Prostate gland (tissue), 2 donors: Measurements from ENCODE around the gene NPHS1. TPM values are rescaled to one million over a fixed set of nuclear protein-coding genes. Genes with fewer than 3 reads are reported as not detected.

Experiments used
- DNase-seq: peaks from one replicate; pipeline ENCODE4 v3.0.0-alpha.2; 2019; ENCODE audit warnings: low spot score
- H3K27ac ChIP-seq, 2 donors: fragments of 200-600 bp; sonication (generic); 2 replicates each; pipeline ENCODE4 v1.5.1; 2017 to 2019
- H3K27me3 ChIP-seq: fragments of 200-600 bp; sonication (generic); replicated peaks from 2 replicates; pipeline ENCODE4 v1.5.1; 2019; ENCODE audit not compliant: insufficient read depth
- H3K36me3 ChIP-seq, 2 donors: fragments of 200-600 bp; sonication (generic); 1 replicate in 1 of 2; 2 replicates in 1 of 2; pipeline versions ENCODE4 v1.5.1 to v1.8.1; 2017 to 2019
- H3K4me1 ChIP-seq: fragments of 200-600 bp; sonication (generic); replicated peaks from 2 replicates; pipeline ENCODE4 v1.5.1; 2019
- H3K4me3 ChIP-seq, 2 donors: fragments of 200-600 bp; sonication (generic); 2 replicates each; pipeline ENCODE4 v1.5.1; 2017 to 2019
- H3K9me3 ChIP-seq: fragments of 200-600 bp; sonication (generic); 2 replicates; pipeline ENCODE4 v1.5.1; 2017
- CTCF ChIP-seq, 4 experiments: fragments of 200-600 bp in 2 of 4; fragments of 450-650 bp in 2 of 4; sonication (generic) in 2 of 4; IDR thresholded peaks; 1 replicate in 3 of 4; 2 replicates in 1 of 4; pipeline ENCODE4 v1.5.1; 2016 to 2019; ENCODE audit warnings: antibody characterized with exemption in 4 of 4, mild to moderate bottlenecking in 2 of 4, moderate library complexity in 2 of 4
- POLR2A ChIP-seq: fragments of 450-650 bp; IDR thresholded peaks from one replicate; pipeline ENCODE4 v1.6.1; 2016; ENCODE audit warnings: antibody characterized with exemption, mild to moderate bottlenecking
- POLR2AphosphoS5 ChIP-seq: sonication (generic); formaldehyde crosslinking; IDR thresholded peaks from one replicate; pipeline ENCODE4 v1.6.1; 2017; ENCODE audit warnings: antibody characterized with exemption
- WGBS: methylation state at CpG from one replicate; pipeline ENCODE4 v1.1.5; 2018; 5-methylcytosine and 5-hydroxymethylcytosine counted together
- intact Hi-C: fragments of 100-400 bp; cut with DNase I; formaldehyde crosslinking; loops from one replicate; pipeline ENCODE4 v1.14.2; 2022
- total RNA-seq, 2 donors: library from RNA; depleted of rRNA; stranded (reverse); fragments of >200 nt; gene quantifications; one replicate each; pipeline ENCODE4 v1.1.0, GENCODE V29; 2016

NPHS1 gene
- total RNA-seq, 2 donors from 2014 or later = 0.23 TPM; not detected in 1

- Histone ChIP-seq H3K4me3 (no peak overlapping the region), H3K27me3 (peaks cover 13% of the 10 kb centered on the region), H3K36me3 (no peaks in the 10 kb centered on the region), H3K9me3 (no peaks in the 10 kb centered on the region), H3K27ac (no peak overlapping the region), H3K4me1 (peaks cover 3% of the 10 kb centered on the region)
- no peak for TF ChIP-seq CTCF (IDR thresholded peaks at IDR 0.05)
- TF ChIP-seq POLR2A = no peak
- TF ChIP-seq POLR2AphosphoS5 = no peak
- WGBS = 91% methylated on average over 18 of the region's 18 CpGs
- no peak for DNase-seq
- intact Hi-C loops = no loop called here
Measured at GRCh38 chr19:35848919-35849505, 3.3 kb downstream of the NPHS1 start.

GRCh38 chr19:35848486-35848885 lies 3.8 kb downstream of the NPHS1 start:
- intact Hi-C loops = no loop called here
- Histone ChIP-seq H3K4me3 (no peak overlapping the region), H3K27ac (no peak overlapping the region), H3K36me3 (no peaks in the 10 kb centered on the region), H3K27me3 (peaks cover 19% of the 10 kb centered on the region), H3K4me1 (peaks cover 3% of the 10 kb centered on the region), H3K9me3 (no peaks in the 10 kb centered on the region)
- WGBS = 74% methylated on average over 8 of the region's 8 CpGs
- DNase-seq = no peak
- no peak for TF ChIP-seq POLR2A
- no peak for TF ChIP-seq CTCF (IDR thresholded peaks at IDR 0.05)
- no peak for TF ChIP-seq POLR2AphosphoS5

- 79% methylated on average over 8 of the region's 8 CpGs for WGBS
- intact Hi-C loops = no loop called here
- no peak overlapping the region for H3K4me3 ChIP-seq
- peaks cover 3% of the 10 kb centered on the region for H3K4me1 ChIP-seq
- no peaks in the 10 kb centered on the region for H3K36me3 ChIP-seq
- TF ChIP-seq CTCF (IDR thresholded peaks at IDR 0.05) (no peak), POLR2AphosphoS5 (no peak), POLR2A (no peak)
- H3K27me3 ChIP-seq = peaks cover 20% of the 10 kb centered on the region
- no peak for DNase-seq
- no peak overlapping the region for H3K27ac ChIP-seq
- H3K9me3 ChIP-seq = no peaks in the 10 kb centered on the region
Measured at GRCh38 chr19:35847911-35848310, 4.4 kb downstream of the NPHS1 start.

GRCh38 chr19:35846038-35846668 lies 6.2 kb downstream of the NPHS1 start:
- Histone ChIP-seq H3K36me3 (no peaks in the 10 kb centered on the region), H3K27ac (no peak overlapping the region), H3K27me3 (peaks cover 20% of the 10 kb centered on the region), H3K4me3 (peak overlapping the region in 1 of 2 donors; percentile 9), H3K4me1 (peaks cover 3% of the 10 kb centered on the region), H3K9me3 (no peaks in the 10 kb centered on the region)
- intact Hi-C loops = no loop called here
- no peak for TF ChIP-seq POLR2A
- no peak for TF ChIP-seq CTCF (IDR thresholded peaks at IDR 0.05)
- TF ChIP-seq POLR2AphosphoS5 = no peak
- DNase-seq = no peak
- WGBS = 7% methylated on average over 9 of the region's 26 CpGs
